ENCODE data around the gene AP1G2.
"Not testable (repeated sequence)": the region's sequence is repeated elsewhere in the genome, so short reads cannot be mapped to it uniquely, and the experiment has no call there.

The AP1G2 gene

DNA sequence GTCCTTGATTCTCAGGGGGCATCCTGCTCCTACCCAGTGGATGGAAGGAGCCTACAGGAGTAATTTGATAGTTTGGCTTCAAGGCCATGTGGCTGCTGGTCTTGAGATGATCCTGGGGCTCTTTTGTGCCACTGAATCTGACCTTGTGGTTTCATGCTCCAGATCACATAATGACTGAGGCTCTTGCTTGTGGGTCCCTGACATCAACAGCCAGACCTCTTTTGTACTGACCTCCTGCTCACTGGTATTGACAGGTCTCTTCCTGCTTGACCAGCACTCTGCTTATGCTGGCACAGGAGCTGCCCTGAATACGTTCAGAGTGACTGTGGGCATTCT, 34.2 kb upstream of the AP1G2 start:
- DNase-seq = no peak
- Histone ChIP-seq H3K27ac (no peak overlapping the region), H3K36me3 (replicated peaks) (no peaks in the 10 kb centered on the region), H3K27me3 (replicated peaks) (no peaks in the 10 kb centered on the region), H3K4me3 (ENCODE audit: low read depth, low read length) (no peak overlapping the region)
- TF ChIP-seq, protein P1, sequence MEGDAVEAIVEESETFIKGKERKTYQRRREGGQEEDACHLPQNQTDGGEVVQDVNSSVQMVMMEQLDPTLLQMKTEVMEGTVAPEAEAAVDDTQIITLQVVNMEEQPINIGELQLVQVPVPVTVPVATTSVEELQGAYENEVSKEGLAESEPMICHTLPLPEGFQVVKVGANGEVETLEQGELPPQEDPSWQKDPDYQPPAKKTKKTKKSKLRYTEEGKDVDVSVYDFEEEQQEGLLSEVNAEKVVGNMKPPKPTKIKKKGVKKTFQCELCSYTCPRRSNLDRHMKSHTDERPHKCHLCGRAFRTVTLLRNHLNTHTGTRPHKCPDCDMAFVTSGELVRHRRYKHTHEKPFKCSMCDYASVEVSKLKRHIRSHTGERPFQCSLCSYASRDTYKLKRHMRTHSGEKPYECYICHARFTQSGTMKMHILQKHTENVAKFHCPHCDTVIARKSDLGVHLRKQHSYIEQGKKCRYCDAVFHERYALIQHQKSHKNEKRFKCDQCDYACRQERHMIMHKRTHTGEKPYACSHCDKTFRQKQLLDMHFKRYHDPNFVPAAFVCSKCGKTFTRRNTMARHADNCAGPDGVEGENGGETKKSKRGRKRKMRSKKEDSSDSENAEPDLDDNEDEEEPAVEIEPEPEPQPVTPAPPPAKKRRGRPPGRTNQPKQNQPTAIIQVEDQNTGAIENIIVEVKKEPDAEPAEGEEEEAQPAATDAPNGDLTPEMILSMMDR (IDR thresholded peaks at IDR 0.05; ENCODE audit: low read depth, low read length, missing control alignments) = no peak
- in situ Hi-C loops (cut with HindIII; ENCODE audit: low pct_ligation_motif_present, low sequenced_read_pairs) = no loop called here

DNA sequence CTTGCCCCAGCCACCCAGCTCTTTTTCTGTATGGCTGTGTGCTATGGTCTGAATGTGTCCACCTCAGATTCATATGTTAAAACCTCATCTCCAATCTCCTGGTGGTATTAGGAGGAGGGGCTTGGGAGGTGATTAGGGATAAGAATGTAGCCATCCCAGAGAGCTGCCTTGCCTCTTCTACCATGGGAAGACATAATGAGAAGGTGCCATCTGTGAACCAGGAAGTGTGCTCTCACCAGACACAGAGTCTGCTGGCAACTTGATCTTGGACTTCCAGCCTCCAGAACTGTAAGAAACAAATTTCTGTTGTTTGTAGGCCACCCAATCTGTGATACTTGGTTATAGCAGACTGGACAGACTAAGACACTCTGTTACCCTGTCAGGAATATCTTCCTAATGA, 33.8 kb upstream of the AP1G2 start:
- no peaks in the 10 kb centered on the region for H3K27me3 ChIP-seq (replicated peaks)
- no peak overlapping the region for H3K27ac ChIP-seq
- no peak for DNase-seq
- TF ChIP-seq, protein P1 (IDR thresholded peaks at IDR 0.05; ENCODE audit: low read depth, low read length, missing control alignments) = no peak
- in situ Hi-C loops (cut with HindIII; ENCODE audit: low pct_ligation_motif_present, low sequenced_read_pairs) = no loop called here
- H3K4me3 ChIP-seq (ENCODE audit: low read depth, low read length) = no peak overlapping the region
- H3K36me3 ChIP-seq (replicated peaks) = no peaks in the 10 kb centered on the region

DNA sequence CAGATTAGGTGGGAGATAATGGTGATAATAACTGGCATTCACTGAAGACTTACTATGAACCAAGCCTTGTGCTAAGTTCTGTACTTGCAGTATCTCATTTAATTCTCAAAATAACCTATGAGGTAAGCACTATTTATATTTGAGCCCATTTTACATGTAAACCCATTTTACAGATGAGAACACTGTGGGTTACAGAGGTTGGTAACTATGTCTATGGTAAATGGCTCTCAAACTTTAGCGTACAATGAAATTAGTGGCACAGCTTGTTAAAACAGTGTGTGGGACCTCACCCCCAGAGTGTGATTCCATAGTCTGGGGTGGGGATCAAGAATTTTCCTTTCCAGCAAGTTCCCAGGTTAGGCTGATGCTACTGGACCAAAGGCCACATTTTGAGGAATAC, 33.2 kb upstream of the AP1G2 start:
- DNase-seq = no peak
- Histone ChIP-seq H3K36me3 (replicated peaks) (no peaks in the 10 kb centered on the region), H3K27ac (no peak overlapping the region), H3K27me3 (replicated peaks) (no peaks in the 10 kb centered on the region), H3K4me3 (ENCODE audit: low read depth, low read length) (no peak overlapping the region)
- in situ Hi-C loops (cut with HindIII; ENCODE audit: low pct_ligation_motif_present, low sequenced_read_pairs) = no loop called here
- TF ChIP-seq, protein P1 (IDR thresholded peaks at IDR 0.05; ENCODE audit: low read depth, low read length, missing control alignments) = no peak

DNA sequence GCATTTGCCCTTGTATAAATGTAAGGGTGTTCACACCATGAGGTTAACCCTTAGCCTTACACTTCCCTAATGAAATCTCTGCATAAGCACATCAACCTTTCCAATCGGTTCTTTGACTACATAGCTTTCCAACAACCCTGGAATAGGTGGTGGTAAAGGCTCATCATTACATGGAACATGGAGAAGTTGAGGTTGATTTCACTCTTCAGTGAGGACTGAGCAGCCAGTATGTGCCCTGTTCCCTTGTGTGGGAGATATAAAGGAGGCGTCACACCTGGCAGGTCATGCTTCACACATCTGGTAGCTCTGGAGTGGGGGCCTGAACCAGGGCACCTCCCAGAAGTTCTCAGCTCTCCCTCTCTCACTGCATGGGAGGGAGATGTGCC, 32.7 kb upstream of the AP1G2 start:
- Histone ChIP-seq H3K4me3 (ENCODE audit: low read depth, low read length) (no peak overlapping the region), H3K36me3 (replicated peaks) (no peaks in the 10 kb centered on the region), H3K27ac (no peak overlapping the region), H3K27me3 (replicated peaks) (no peaks in the 10 kb centered on the region)
- in situ Hi-C loops (cut with HindIII; ENCODE audit: low pct_ligation_motif_present, low sequenced_read_pairs) = no loop called here
- DNase-seq = no peak
- TF ChIP-seq, protein P1 (IDR thresholded peaks at IDR 0.05; ENCODE audit: low read depth, low read length, missing control alignments) = no peak

DNA sequence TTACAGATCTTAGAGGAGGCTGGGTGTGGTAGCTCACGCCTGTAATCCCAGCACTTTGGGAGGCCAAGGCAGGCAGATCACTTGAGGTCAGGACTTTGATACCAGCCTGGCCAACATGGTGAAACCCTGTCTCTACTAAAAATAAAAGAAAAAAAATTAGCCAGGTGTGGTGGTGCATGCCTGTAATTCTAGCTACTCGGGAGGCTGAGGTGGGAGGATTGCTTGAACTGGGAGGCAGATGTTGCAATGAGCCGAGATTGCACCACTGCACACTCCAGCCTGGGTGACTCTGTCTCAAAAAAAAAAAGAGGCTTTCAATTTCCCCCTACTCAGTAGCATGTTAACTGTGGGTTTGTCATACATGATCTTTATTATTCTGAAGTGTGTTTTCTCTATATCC, 26.6 kb upstream of the AP1G2 start:
- DNase-seq; H3K27ac ChIP-seq; H3K4me3 ChIP-seq (ENCODE audit: low read depth, low read length); H3K36me3 ChIP-seq (replicated peaks); H3K27me3 ChIP-seq (replicated peaks); in situ Hi-C loops (cut with HindIII; ENCODE audit: low pct_ligation_motif_present, low sequenced_read_pairs): not testable (repeated sequence)

DNA sequence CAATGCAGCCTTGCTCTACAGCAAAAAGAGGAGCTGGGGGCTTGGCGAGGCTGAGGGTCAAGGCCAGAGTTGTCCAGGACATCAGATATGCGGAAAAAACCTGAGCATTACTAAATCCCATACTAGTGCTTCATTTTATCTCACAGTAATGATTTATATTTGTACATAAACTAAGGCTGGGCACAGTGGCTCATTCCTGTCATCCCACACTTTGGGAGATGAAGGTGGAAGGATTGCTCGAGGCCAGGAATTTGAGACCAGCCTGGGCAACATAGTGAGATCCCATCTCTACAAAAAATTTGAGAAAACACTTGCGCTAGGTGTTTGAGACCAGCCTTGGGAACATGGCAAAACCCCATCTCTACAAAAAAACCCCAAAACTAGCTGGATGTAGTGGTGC, 22.6 kb upstream of the AP1G2 start:
- no peak for DNase-seq
- no peak overlapping the region for H3K27ac ChIP-seq
- no peaks in the 10 kb centered on the region for H3K36me3 ChIP-seq (replicated peaks)
- H3K4me3 ChIP-seq (ENCODE audit: low read depth, low read length) = no peak overlapping the region
- TF ChIP-seq, protein P1 (IDR thresholded peaks at IDR 0.05; ENCODE audit: low read depth, low read length, missing control alignments) = no peak
- in situ Hi-C loops (cut with HindIII; ENCODE audit: low pct_ligation_motif_present, low sequenced_read_pairs) = no loop called here
- H3K27me3 ChIP-seq (replicated peaks) = no peaks in the 10 kb centered on the region

All from brain microvascular endothelial cell (primary cell).